Vagina (tissue), 2 donors: ENCODE results near the gene NKD2.

ENCODE experiments used
- POLR2A ChIP-seq, 2 donors: fragments of 450-650 bp; IDR thresholded peaks; one replicate each; pipeline ENCODE4 v1.6.1; 2017; ENCODE audit warnings: antibody characterized with exemption in 2 of 2, mild to moderate bottlenecking in 2 of 2, moderate library complexity in 2 of 2
- TF ChIP-seq, protein P1 (sequence below), 3 experiments: fragments of 450-650 bp in 2 of 3; fragments of 200-600 bp in 1 of 3; sonication (generic) in 1 of 3; IDR thresholded peaks; one replicate each; pipeline ENCODE4 v1.5.1; 2017 to 2019; ENCODE audit warnings: antibody characterized with exemption in 3 of 3, mild to moderate bottlenecking in 2 of 3, moderate library complexity in 2 of 3

DNA sequence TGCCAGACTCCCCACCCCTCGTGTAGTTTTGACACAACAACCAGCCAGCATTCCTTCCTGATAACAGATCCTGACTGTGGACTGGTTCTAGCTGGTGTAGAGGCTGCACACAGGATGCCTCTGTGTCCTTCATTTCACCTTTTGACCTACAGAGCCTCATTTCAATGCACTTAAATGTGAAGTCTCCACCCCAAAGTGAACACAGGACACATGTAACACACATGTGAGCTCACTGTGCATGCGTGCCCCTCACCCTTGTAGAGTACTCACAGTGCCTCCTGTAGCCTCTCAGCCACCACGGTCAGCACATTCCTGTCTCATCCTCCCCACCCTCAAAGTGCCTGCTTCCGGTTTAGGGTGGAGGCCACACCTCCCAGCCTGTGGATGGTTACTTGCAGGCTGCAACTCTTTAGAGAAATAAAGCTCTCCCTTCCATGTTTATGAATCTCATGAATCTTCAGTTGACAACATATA lies 11.6 kb upstream of the NKD2 start:
- no peak for TF ChIP-seq POLR2A (IDR thresholded peaks at IDR 0.05)
- TF ChIP-seq, protein P1, sequence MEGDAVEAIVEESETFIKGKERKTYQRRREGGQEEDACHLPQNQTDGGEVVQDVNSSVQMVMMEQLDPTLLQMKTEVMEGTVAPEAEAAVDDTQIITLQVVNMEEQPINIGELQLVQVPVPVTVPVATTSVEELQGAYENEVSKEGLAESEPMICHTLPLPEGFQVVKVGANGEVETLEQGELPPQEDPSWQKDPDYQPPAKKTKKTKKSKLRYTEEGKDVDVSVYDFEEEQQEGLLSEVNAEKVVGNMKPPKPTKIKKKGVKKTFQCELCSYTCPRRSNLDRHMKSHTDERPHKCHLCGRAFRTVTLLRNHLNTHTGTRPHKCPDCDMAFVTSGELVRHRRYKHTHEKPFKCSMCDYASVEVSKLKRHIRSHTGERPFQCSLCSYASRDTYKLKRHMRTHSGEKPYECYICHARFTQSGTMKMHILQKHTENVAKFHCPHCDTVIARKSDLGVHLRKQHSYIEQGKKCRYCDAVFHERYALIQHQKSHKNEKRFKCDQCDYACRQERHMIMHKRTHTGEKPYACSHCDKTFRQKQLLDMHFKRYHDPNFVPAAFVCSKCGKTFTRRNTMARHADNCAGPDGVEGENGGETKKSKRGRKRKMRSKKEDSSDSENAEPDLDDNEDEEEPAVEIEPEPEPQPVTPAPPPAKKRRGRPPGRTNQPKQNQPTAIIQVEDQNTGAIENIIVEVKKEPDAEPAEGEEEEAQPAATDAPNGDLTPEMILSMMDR (IDR thresholded peaks at IDR 0.05): no peak
